WTC11 (cell line): Measurements from ENCODE around the gene ZNF629.

Experiments used
- TP53 ChIP-seq: sonication (generic); formaldehyde crosslinking; IDR thresholded peaks from 2 replicates; pipeline ENCODE4 v1.8.1; 2023; ENCODE audit warnings: mild to moderate bottlenecking, missing genetic modification reagents
- ZNF416 ChIP-seq: fragments of 250-450 bp; sonication (Bioruptor Pico); IDR thresholded peaks from 2 replicates; pipeline ENCODE4 v1.9.0; 2021; ENCODE audit warnings: mild to moderate bottlenecking, inconsistent platforms
- ZNF423 ChIP-seq: fragments of 250-450 bp; sonication (Bioruptor Pico); IDR thresholded peaks from 2 replicates; pipeline ENCODE4 v2.1.2; 2022; ENCODE audit warnings: mild to moderate bottlenecking, moderate library complexity
- TF ChIP-seq, protein P1 (sequence below): fragments of 200-600 bp; IDR thresholded peaks from 2 replicates; pipeline ENCODE4 v1.8.0; 2022; ENCODE audit warnings: antibody characterized with exemption
- TF ChIP-seq, protein P2 (sequence below): sonication (generic); formaldehyde crosslinking; IDR thresholded peaks from 2 replicates; pipeline ENCODE4 v1.8.0; 2022; ENCODE audit warnings: mild to moderate bottlenecking, missing genetic modification reagents
- TF ChIP-seq, protein P3 (sequence below): sonication (generic); formaldehyde crosslinking; IDR thresholded peaks from 2 replicates; pipeline ENCODE4 v1.8.0; 2023; ENCODE audit warnings: missing genetic modification reagents, mild to moderate bottlenecking, borderline replicate concordance

DNA sequence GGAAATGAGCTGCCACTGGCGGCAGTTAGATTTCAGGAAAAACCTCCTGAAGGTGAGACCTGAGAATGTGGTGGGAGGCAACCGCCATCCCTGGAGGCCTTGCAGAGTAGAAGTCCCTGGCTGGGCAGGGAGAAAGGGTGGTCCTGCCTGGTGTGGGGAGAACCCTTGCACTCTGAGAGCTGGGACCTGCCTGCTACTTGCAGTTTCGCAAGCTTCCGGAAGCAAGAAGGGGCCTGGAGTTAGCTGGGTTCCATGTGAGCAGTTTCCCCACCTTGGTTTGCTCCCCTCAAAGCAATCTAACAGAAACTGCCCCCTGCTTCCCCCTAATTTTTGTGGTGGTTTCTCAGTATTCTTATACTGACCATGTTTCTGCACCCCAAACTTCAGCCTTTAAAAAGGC, 6.5 kb downstream of the ZNF629 start:
- TF ChIP-seq, protein P1, sequence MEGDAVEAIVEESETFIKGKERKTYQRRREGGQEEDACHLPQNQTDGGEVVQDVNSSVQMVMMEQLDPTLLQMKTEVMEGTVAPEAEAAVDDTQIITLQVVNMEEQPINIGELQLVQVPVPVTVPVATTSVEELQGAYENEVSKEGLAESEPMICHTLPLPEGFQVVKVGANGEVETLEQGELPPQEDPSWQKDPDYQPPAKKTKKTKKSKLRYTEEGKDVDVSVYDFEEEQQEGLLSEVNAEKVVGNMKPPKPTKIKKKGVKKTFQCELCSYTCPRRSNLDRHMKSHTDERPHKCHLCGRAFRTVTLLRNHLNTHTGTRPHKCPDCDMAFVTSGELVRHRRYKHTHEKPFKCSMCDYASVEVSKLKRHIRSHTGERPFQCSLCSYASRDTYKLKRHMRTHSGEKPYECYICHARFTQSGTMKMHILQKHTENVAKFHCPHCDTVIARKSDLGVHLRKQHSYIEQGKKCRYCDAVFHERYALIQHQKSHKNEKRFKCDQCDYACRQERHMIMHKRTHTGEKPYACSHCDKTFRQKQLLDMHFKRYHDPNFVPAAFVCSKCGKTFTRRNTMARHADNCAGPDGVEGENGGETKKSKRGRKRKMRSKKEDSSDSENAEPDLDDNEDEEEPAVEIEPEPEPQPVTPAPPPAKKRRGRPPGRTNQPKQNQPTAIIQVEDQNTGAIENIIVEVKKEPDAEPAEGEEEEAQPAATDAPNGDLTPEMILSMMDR = no peak
- TF ChIP-seq TP53 (CRISPR knock-in tag) = no peak
- TF ChIP-seq, protein P2, sequence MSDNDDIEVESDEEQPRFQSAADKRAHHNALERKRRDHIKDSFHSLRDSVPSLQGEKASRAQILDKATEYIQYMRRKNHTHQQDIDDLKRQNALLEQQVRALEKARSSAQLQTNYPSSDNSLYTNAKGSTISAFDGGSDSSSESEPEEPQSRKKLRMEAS (CRISPR knock-in tag) = no peak
- no peak for TF ChIP-seq ZNF423 (CRISPR knock-in tag)
- no peak for TF ChIP-seq ZNF416 (CRISPR knock-in tag)
- TF ChIP-seq, protein P3, sequence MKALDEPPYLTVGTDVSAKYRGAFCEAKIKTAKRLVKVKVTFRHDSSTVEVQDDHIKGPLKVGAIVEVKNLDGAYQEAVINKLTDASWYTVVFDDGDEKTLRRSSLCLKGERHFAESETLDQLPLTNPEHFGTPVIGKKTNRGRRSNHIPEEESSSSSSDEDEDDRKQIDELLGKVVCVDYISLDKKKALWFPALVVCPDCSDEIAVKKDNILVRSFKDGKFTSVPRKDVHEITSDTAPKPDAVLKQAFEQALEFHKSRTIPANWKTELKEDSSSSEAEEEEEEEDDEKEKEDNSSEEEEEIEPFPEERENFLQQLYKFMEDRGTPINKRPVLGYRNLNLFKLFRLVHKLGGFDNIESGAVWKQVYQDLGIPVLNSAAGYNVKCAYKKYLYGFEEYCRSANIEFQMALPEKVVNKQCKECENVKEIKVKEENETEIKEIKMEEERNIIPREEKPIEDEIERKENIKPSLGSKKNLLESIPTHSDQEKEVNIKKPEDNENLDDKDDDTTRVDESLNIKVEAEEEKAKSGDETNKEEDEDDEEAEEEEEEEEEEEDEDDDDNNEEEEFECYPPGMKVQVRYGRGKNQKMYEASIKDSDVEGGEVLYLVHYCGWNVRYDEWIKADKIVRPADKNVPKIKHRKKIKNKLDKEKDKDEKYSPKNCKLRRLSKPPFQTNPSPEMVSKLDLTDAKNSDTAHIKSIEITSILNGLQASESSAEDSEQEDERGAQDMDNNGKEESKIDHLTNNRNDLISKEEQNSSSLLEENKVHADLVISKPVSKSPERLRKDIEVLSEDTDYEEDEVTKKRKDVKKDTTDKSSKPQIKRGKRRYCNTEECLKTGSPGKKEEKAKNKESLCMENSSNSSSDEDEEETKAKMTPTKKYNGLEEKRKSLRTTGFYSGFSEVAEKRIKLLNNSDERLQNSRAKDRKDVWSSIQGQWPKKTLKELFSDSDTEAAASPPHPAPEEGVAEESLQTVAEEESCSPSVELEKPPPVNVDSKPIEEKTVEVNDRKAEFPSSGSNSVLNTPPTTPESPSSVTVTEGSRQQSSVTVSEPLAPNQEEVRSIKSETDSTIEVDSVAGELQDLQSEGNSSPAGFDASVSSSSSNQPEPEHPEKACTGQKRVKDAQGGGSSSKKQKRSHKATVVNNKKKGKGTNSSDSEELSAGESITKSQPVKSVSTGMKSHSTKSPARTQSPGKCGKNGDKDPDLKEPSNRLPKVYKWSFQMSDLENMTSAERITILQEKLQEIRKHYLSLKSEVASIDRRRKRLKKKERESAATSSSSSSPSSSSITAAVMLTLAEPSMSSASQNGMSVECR (CRISPR knock-in tag) = no peak
